ENCODE data around the gene MAP3K19. TPM values are rescaled to one million over a fixed set of nuclear protein-coding genes. Genes with fewer than 3 reads are reported as not detected.

The MAP3K19 gene
- total and polyA plus RNA-seq, 2 of the 8 experiments (the other 6 are each of a cell fraction or from before 2014, with no cell fraction given), result not detected

GRCh38 chr2:135072125-135072997 is 25.1 kb upstream of the MAP3K19 start:
- Histone ChIP-seq H3K18ac (ENCODE audit: extremely low read depth, low read length) (no peak overlapping the region), H3K4me3 (ENCODE audit: extremely low read depth in 1 of 4, insufficient read depth in 2 of 4, low read depth in 3 of 4, low read length in 4 of 4) (no peak overlapping the region; a peak in 1 of 8 replicates), H2BK20ac (ENCODE audit: low read length) (no peak overlapping the region), H4K20me1 (replicated peaks in 1 of 2; ENCODE audit: control insufficient read depth in 1 of 2, insufficient read depth in 2 of 2, low read length in 2 of 2) (no peaks in the 10 kb centered on the region), H2BK15ac (ENCODE audit: low read length) (no peak overlapping the region), H4K8ac (ENCODE audit: extremely low read depth, insufficient read depth, low read length) (no peak overlapping the region), H3K36me3 (ENCODE audit: control insufficient read depth in 2 of 4, insufficient read depth in 4 of 4, low read length in 3 of 4) (peaks cover 0 to 41% (median 9%) of the 10 kb centered on the region in 4 experiments; a peak in 3 of 8 replicates), H3K4me2 (ENCODE audit: insufficient read depth in 1 of 2, low read depth in 2 of 2, low read length in 2 of 2) (no peak overlapping the region), H3K4me1 (replicated peaks in 1 of 4; ENCODE audit: control insufficient read depth in 3 of 4, insufficient read depth in 4 of 4, low read length in 3 of 4) (no peaks in the 10 kb centered on the region), H3K9me3 (ENCODE audit: insufficient read depth in 2 of 2, low read depth in 1 of 2, low read length in 1 of 2) (peaks cover 41 to 43% of the 10 kb centered on the region in 2 experiments), H3K56ac (replicated peaks; ENCODE audit: insufficient read length, low read depth, low read length) (no peak overlapping the region), H2AFZ (ENCODE audit: low read length) (no peak overlapping the region), H3K9ac (replicated peaks in 1 of 4; ENCODE audit: extremely low read depth in 1 of 4, low read depth in 3 of 4, low read length in 3 of 4) (no peak overlapping the region), H2BK120ac (replicated peaks; ENCODE audit: low read depth, low read length) (no peak overlapping the region), H4K5ac (ENCODE audit: insufficient read length, low read depth, low read length) (no peak overlapping the region), H2AK5ac (ENCODE audit: low read depth, low read length) (no peak overlapping the region), H2BK5ac (ENCODE audit: low read depth, low read length) (no peak overlapping the region), H3K27me3 (replicated peaks in 1 of 4; ENCODE audit: control insufficient read depth in 3 of 4, extremely low read depth in 1 of 4, insufficient read depth in 3 of 4, low read length in 3 of 4) (no peaks in the 10 kb centered on the region), H3K4ac (replicated peaks; ENCODE audit: insufficient read length, low read depth, low read length) (no peak overlapping the region), H4K91ac (replicated peaks; ENCODE audit: insufficient read length, low read length) (no peak overlapping the region), H3K23ac (ENCODE audit: insufficient read length) (no peak overlapping the region), H3K14ac (ENCODE audit: insufficient read length) (no peak overlapping the region), H2BK12ac (ENCODE audit: low read depth, low read length) (no peak overlapping the region), H3K23me2 (ENCODE audit: low read depth, low read length) (no peaks in the 10 kb centered on the region), H3K79me2 (ENCODE audit: control insufficient read depth in 1 of 2, insufficient read depth in 2 of 2, low read length in 2 of 2) (peaks cover 0 to 35% of the 10 kb centered on the region in 2 experiments; a peak in 3 of 4 replicates), H3K27ac (ENCODE audit: low read depth, low read length) (no peak overlapping the region), H3K79me1 (ENCODE audit: low read depth, low read length) (peaks cover 2% of the 10 kb centered on the region; the same call in 1 of the 2 replicates)
- WGBS, 2 experiments (ENCODE audit: extremely low coverage in 1 of 2, insufficient coverage in 1 of 2, insufficient read length in 1 of 2, insufficient replicate concordance in 2 of 2, low coverage in 1 of 2, low lambda C conversion rate in 2 of 2, missing lambda C conversion rate in 1 of 2), result 92% methylated on average over 3 of the region's 3 CpGs; no CpG with 5 or more reads in 1 of the 2 experiments
- ChIA-PET POLR2A (ENCODE audit: partially characterized antibody) (no interaction called here), CTCF (ENCODE audit: partially characterized antibody) (no interaction called here)
- DNase-seq (ENCODE audit: low read depth in 1 of 2, low spot score in 2 of 2), result no peak
- FAIRE-seq, result no peak
- no peak for TF ChIP-seq SIN3A (conservative IDR thresholded peaks at IDR 0.05 in 1 of 2, IDR thresholded peaks at IDR 0.05 in 1 of 2; ENCODE audit: low read depth in 1 of 2, low read length in 2 of 2)
- no peak for TF ChIP-seq FOSL1 (IDR thresholded peaks at IDR 0.05; ENCODE audit: insufficient read depth, low read depth, low read length)
- TF ChIP-seq, protein P1, sequence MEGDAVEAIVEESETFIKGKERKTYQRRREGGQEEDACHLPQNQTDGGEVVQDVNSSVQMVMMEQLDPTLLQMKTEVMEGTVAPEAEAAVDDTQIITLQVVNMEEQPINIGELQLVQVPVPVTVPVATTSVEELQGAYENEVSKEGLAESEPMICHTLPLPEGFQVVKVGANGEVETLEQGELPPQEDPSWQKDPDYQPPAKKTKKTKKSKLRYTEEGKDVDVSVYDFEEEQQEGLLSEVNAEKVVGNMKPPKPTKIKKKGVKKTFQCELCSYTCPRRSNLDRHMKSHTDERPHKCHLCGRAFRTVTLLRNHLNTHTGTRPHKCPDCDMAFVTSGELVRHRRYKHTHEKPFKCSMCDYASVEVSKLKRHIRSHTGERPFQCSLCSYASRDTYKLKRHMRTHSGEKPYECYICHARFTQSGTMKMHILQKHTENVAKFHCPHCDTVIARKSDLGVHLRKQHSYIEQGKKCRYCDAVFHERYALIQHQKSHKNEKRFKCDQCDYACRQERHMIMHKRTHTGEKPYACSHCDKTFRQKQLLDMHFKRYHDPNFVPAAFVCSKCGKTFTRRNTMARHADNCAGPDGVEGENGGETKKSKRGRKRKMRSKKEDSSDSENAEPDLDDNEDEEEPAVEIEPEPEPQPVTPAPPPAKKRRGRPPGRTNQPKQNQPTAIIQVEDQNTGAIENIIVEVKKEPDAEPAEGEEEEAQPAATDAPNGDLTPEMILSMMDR (IDR thresholded peaks at IDR 0.05; ENCODE audit: control extremely low read depth in 1 of 3, insufficient read depth in 1 of 3, low read depth in 1 of 3, low read length in 3 of 3), result no peak
- no peak for TF ChIP-seq SP2 (IDR thresholded peaks at IDR 0.05; ENCODE audit: low read length)
- TF ChIP-seq JUND (IDR thresholded peaks at IDR 0.05; ENCODE audit: low read length), result no peak
- no peak for TF ChIP-seq CREB1 (IDR thresholded peaks at IDR 0.05)
- no peak for TF ChIP-seq KDM4A (IDR thresholded peaks at IDR 0.05; ENCODE audit: low read depth, low read length, severe bottlenecking)
- TF ChIP-seq HDAC2 (IDR thresholded peaks at IDR 0.05; ENCODE audit: borderline replicate concordance in 1 of 2, low read depth in 2 of 2, low read length in 2 of 2), result no peak
- TF ChIP-seq HDAC6 (IDR thresholded peaks at IDR 0.05; ENCODE audit: low read depth, low read length), result no peak

Measured in H1 (cell line).